Stromal cell of bone marrow (primary cell): ENCODE results near the gene CBFB.
"Not testable (repeated sequence)": the region's sequence is repeated elsewhere in the genome, so short reads cannot be mapped to it uniquely, and the experiment has no call there.

Source experiments
- DNase-seq: peaks from one replicate; pipeline ENCODE4 v3.0.0-alpha.2; 2012; ENCODE audit warnings: low read depth

The CBFB gene

GRCh38 chr16:67041520-67041919 is 12.6 kb downstream of the CBFB start:
- DNase-seq: not testable (repeated sequence)

- DNase-seq: no peak
Measured at GRCh38 chr16:67043420-67043819, 14.5 kb downstream of the CBFB start.

GRCh38 chr16:67050796-67051195 is 21.8 kb downstream of the CBFB start:
- DNase-seq: no peak

- DNase-seq: no peak
Measured at GRCh38 chr16:67052399-67052798, 23.4 kb downstream of the CBFB start.

- no peak for DNase-seq
Measured at GRCh38 chr16:67053767-67054334, 24.9 kb downstream of the CBFB start.

- DNase-seq: no peak
Measured at GRCh38 chr16:67054901-67055300, 26.0 kb downstream of the CBFB start.

GRCh38 chr16:67055712-67056487 is 27.0 kb downstream of the CBFB start:
- peak; percentile 93 for DNase-seq

- no peak for DNase-seq
Measured at GRCh38 chr16:67063008-67063407, 34.1 kb downstream of the CBFB start.

GRCh38 chr16:67068212-67068753 is 39.3 kb downstream of the CBFB start:
- DNase-seq: no peak

GRCh38 chr16:67071476-67072048 is 42.6 kb downstream of the CBFB start:
- no peak for DNase-seq

- DNase-seq: no peak
Measured at GRCh38 chr16:67075331-67075730, 46.4 kb downstream of the CBFB start.

- DNase-seq: no peak
Measured at GRCh38 chr16:67077871-67078270, 48.9 kb downstream of the CBFB start.

- DNase-seq: no peak
Measured at GRCh38 chr16:67082100-67082499, 53.2 kb downstream of the CBFB start.

- DNase-seq: no peak
Measured at GRCh38 chr16:67082891-67083290, 53.9 kb downstream of the CBFB start.

- DNase-seq: no peak
Measured at GRCh38 chr16:67084345-67085028, 55.5 kb downstream of the CBFB start.

GRCh38 chr16:67086822-67087221 is 57.9 kb downstream of the CBFB start:
- no peak for DNase-seq

GRCh38 chr16:67087291-67087690 is 58.3 kb downstream of the CBFB start:
- DNase-seq: no peak

- no peak for DNase-seq
Measured at GRCh38 chr16:67087803-67088202, 58.9 kb downstream of the CBFB start.

GRCh38 chr16:67088551-67088950 is 59.6 kb downstream of the CBFB start:
- no peak for DNase-seq

- DNase-seq: no peak
Measured at GRCh38 chr16:67089101-67089500, 60.2 kb downstream of the CBFB start.

- DNase-seq: peak; percentile 78
Measured at GRCh38 chr16:67091906-67092566, 63.1 kb downstream of the CBFB start.

- DNase-seq: no peak
Measured at GRCh38 chr16:67093098-67093726, 64.3 kb downstream of the CBFB start.
